A673 (cell line): ENCODE results near the gene PCBP3. TPM values are rescaled to one million over a fixed set of nuclear protein-coding genes. Genes with fewer than 3 reads are reported as not detected.
"Not testable (repeated sequence)": the region's sequence is repeated elsewhere in the genome, so short reads cannot be mapped to it uniquely, and the experiment has no call there.

ENCODE experiments used
- BruUV-seq: library from RNA; stranded (reverse); fragments of 400-500 nt; replicated peaks from 2 replicates; lab custom pipeline; 2021; lab: Mats Ljungman, UMichigan
- CTCF ChIA-PET: fragments of 300-600 bp; sonication (Branson Sonifier 250); formaldehyde crosslinking; loops from one replicate; lab custom pipeline; 2022; ENCODE audit warnings: antibody characterized with exemption; lab: Charles Lee
- POLR2A ChIA-PET: fragments of 300-600 bp; sonication (Branson Sonifier 250); formaldehyde crosslinking; loops from one replicate; lab custom pipeline; 2022; ENCODE audit warnings: antibody characterized with exemption; ENCODE audit not compliant: low non-redundant PET; lab: Charles Lee
- DNase-seq: peaks from one replicate; pipeline ENCODE4 v3.0.0-alpha.2; 2015; ENCODE audit warnings: low spot score
- H3K27ac ChIP-seq: fragments of 200-600 bp; sonication (generic); 2 replicates; pipeline ENCODE4 v1.5.1; 2016; ENCODE audit warnings: mixed run types, low read depth, mild to moderate bottlenecking, mixed read lengths, antibody characterized with exemption, low read length; ENCODE audit not compliant: poor library complexity, severe bottlenecking
- H3K27me3 ChIP-seq: fragments of 200-600 bp; sonication (generic); replicated peaks from 2 replicates; pipeline ENCODE4 v1.6.1; 2017; ENCODE audit warnings: mixed run types, low read depth, mild to moderate bottlenecking, mixed read lengths, antibody characterized with exemption, low read length; ENCODE audit not compliant: insufficient read depth, poor library complexity
- H3K36me3 ChIP-seq: fragments of 200-600 bp; sonication (generic); 2 replicates; pipeline ENCODE4 v1.6.1; 2016; ENCODE audit warnings: mixed run types, mild to moderate bottlenecking, mixed read lengths, antibody characterized with exemption, low read length; ENCODE audit not compliant: insufficient read depth, poor library complexity, severe bottlenecking
- H3K4me1 ChIP-seq: fragments of 200-600 bp; sonication (generic); 2 replicates; pipeline ENCODE4 v1.6.1; 2017; ENCODE audit warnings: mixed run types, mild to moderate bottlenecking, mixed read lengths, antibody characterized with exemption, low read length; ENCODE audit not compliant: insufficient read depth, poor library complexity, severe bottlenecking
- H3K4me3 ChIP-seq: fragments of 200-600 bp; sonication (generic); 2 replicates; pipeline ENCODE4 v1.5.1; 2016; ENCODE audit warnings: low read depth, mixed run types, mild to moderate bottlenecking, mixed read lengths, low read length; ENCODE audit not compliant: poor library complexity, severe bottlenecking
- H3K9me3 ChIP-seq: fragments of 200-600 bp; sonication (generic); 2 replicates; pipeline ENCODE4 v1.6.1; 2016; ENCODE audit warnings: mixed run types, low read depth, mild to moderate bottlenecking, mixed read lengths, antibody characterized with exemption, low read length; ENCODE audit not compliant: poor library complexity, severe bottlenecking
- EZH2 ChIP-seq: fragments of 200-600 bp; sonication (generic); IDR thresholded peaks from 2 replicates; pipeline ENCODE4 v1.6.1; 2017; ENCODE audit warnings: borderline replicate concordance, low read depth, mild to moderate bottlenecking, mixed read lengths, antibody characterized with exemption, low read length; ENCODE audit not compliant: poor library complexity, severe bottlenecking
- intact Hi-C: fragments of 100-400 bp; cut with micrococcal nuclease; formaldehyde crosslinking; loops from one replicate; pipeline ENCODE4 v1.10.0; 2022; ENCODE audit not compliant: unreplicated experiment
- total RNA-seq: library from RNA; stranded (reverse); gene quantifications from 2 replicates; pipeline ENCODE4 v1.2.3, GENCODE V29; 2021
- TF ChIP-seq, protein P1 (sequence below): fragments of 300-800, 200-600 bp; sonication (generic); conservative IDR thresholded peaks from 2 replicates; pipeline ENCODE4 v1.5.1; 2017; ENCODE audit warnings: low read depth, mild to moderate bottlenecking, antibody characterized with exemption, low read length, moderate library complexity, mixed read lengths

Gene PCBP3
- total RNA-seq, 1 experiment from 2014 or later = 25.6 TPM

DNA sequence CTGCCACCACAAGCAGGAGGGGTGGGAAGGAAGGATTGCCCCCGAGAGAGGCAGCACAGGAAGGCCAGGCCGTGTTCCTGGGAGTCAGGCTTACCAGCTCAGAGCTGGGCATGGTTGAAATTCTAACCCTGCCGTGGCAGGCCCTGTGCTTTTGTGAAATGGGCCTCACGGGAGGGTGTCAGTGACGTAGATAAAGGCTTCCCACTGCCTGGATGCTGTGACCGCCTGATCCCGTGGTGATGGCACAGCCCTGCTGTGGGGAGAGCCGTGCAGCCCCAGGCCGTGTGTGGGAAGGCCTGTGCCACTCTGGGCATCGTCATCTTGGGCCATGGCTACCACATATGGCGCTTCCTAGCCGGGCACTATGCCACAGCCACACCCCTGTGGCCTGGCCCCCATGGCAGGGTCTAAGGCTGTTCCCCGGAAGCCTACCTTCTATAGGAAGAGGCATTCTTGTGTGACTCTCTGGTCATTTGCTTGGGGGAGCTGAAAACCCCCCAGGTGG is 161.3 kb downstream of the PCBP3 start:
- TF ChIP-seq EZH2 = no peak
- TF ChIP-seq, protein P1, sequence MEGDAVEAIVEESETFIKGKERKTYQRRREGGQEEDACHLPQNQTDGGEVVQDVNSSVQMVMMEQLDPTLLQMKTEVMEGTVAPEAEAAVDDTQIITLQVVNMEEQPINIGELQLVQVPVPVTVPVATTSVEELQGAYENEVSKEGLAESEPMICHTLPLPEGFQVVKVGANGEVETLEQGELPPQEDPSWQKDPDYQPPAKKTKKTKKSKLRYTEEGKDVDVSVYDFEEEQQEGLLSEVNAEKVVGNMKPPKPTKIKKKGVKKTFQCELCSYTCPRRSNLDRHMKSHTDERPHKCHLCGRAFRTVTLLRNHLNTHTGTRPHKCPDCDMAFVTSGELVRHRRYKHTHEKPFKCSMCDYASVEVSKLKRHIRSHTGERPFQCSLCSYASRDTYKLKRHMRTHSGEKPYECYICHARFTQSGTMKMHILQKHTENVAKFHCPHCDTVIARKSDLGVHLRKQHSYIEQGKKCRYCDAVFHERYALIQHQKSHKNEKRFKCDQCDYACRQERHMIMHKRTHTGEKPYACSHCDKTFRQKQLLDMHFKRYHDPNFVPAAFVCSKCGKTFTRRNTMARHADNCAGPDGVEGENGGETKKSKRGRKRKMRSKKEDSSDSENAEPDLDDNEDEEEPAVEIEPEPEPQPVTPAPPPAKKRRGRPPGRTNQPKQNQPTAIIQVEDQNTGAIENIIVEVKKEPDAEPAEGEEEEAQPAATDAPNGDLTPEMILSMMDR = no peak
- Histone ChIP-seq H3K4me1 (no peaks in the 10 kb centered on the region), H3K27ac (no peak overlapping the region), H3K4me3 (no peak overlapping the region), H3K36me3 (no peaks in the 10 kb centered on the region), H3K9me3 (no peaks in the 10 kb centered on the region), H3K27me3 (no peaks in the 10 kb centered on the region)
- no TSS peak for BruUV-seq
- ChIA-PET CTCF (no interaction called here), POLR2A (no interaction called here)
- intact Hi-C loops = no loop called here
- no peak for DNase-seq

DNA sequence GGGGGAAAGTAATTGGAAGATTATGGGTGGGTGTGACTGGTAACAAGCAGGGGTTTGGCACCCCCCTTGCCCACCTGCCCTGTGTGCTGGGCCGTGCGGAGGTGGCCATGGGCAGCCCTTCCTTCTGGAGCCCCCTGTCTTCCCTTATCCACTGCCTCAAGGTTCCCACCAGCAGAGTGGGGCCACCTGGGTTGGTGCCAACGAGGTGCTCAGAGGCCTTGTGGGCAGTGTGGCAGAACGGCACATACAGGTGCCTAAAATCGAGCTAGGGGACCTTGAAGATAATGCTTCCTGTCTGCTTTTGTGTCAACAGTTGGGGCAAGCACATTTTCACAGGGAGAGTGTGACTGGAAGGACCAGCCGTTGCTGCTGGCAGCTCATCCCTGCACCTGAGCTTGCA is 161.8 kb downstream of the PCBP3 start:
- intact Hi-C loops = no loop called here
- H3K27ac ChIP-seq = no peak overlapping the region
- CTCF ChIA-PET = no interaction called here
- no peaks in the 10 kb centered on the region for H3K27me3 ChIP-seq
- DNase-seq = no peak
- H3K4me1 ChIP-seq = no peaks in the 10 kb centered on the region
- TF ChIP-seq, protein P1 = no peak
- TF ChIP-seq EZH2 = no peak
- H3K9me3 ChIP-seq = no peaks in the 10 kb centered on the region
- H3K4me3 ChIP-seq = no peak overlapping the region
- no peaks in the 10 kb centered on the region for H3K36me3 ChIP-seq
- BruUV-seq = no TSS peak
- POLR2A ChIA-PET = no interaction called here

- TF ChIP-seq EZH2 = no peak
- TF ChIP-seq, protein P1 = no peak
- Histone ChIP-seq H3K9me3 (no peaks in the 10 kb centered on the region), H3K4me1 (no peaks in the 10 kb centered on the region), H3K36me3 (no peaks in the 10 kb centered on the region), H3K27me3 (no peaks in the 10 kb centered on the region), H3K4me3 (no peak overlapping the region), H3K27ac (no peak overlapping the region)
- intact Hi-C loops = no loop called here
- CTCF ChIA-PET = no interaction called here
- no TSS peak for BruUV-seq
- DNase-seq = no peak
- POLR2A ChIA-PET = no interaction called here
Observed at GRCh38 chr21:45806042-45806441, 162.5 kb downstream of the PCBP3 start.

DNA sequence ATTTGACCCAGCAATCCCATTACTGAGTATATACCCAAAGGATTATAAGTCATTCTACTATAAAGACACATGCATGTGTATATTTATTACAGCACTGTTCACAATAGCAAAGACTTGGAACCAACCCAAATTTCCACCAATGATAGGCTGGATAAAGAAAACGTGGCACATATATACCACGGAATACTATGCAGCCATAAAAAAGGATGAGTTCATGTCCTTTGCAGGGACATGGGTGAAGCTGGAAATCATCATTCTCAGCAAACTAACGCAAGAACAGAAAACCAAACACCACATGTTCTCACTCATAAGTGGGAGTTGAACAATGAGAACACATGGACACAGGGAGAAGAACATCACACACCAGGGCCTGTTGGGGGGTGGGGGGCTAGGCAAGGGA is 165.1 kb downstream of the PCBP3 start:
- H3K27me3 ChIP-seq, intact Hi-C loops, H3K4me1 ChIP-seq, DNase-seq, H3K4me3 ChIP-seq, H3K36me3 ChIP-seq, POLR2A ChIA-PET, H3K27ac ChIP-seq, CTCF ChIA-PET, BruUV-seq, H3K9me3 ChIP-seq: not testable (repeated sequence)
